Heart left ventricle (tissue), 16 donors: ENCODE results near the gene HS1BP3. TPM values are rescaled to one million over a fixed set of nuclear protein-coding genes. Genes with fewer than 3 reads are reported as not detected.

Experiments
- ATAC-seq, 4 donors: fragments of 200-7000 bp; cut with Tn5 transposase; one replicate each; pipeline ENCODE4 v1.9.1; 2020 to 2022; ENCODE audit warnings: moderate library complexity in 4 of 4, mild to moderate bottlenecking in 3 of 4, moderate number of reproducible peaks in 1 of 4
- DNase-seq, 5 donors: peaks; one replicate each; pipeline ENCODE4 v3.0.0-alpha.2; 2020
- H3K27ac ChIP-seq, 12 donors: fragments of 200-600 bp; sonication (generic) in 4 of 12; one replicate each; pipeline versions ENCODE4 v1.5.0 to v1.8.0; 2016 to 2022; ENCODE audit warnings: mild to moderate bottlenecking in 2 of 12
- H3K27me3 ChIP-seq, 9 donors: fragments of 200-600 bp; sonication (generic) in 2 of 9; one replicate each; pipeline versions ENCODE4 v1.5.1 to v1.8.0; 2016 to 2022; ENCODE audit warnings: mild to moderate bottlenecking in 3 of 9
- H3K36me3 ChIP-seq, 9 donors: fragments of 200-600 bp; sonication (generic) in 2 of 9; one replicate each; pipeline versions ENCODE4 v1.5.0 to v1.8.0; 2018 to 2022; ENCODE audit warnings: mild to moderate bottlenecking in 2 of 9
- H3K4me1 ChIP-seq, 12 donors: fragments of 200-600 bp; sonication (generic) in 4 of 12; one replicate each; pipeline versions ENCODE4 v1.5.0 to v1.8.0; 2016 to 2022; ENCODE audit warnings: mild to moderate bottlenecking in 3 of 12
- H3K4me3 ChIP-seq, 12 donors: fragments of 200-600 bp; sonication (generic) in 4 of 12; one replicate each; pipeline versions ENCODE4 v1.5.0 to v1.8.0; 2017 to 2022; ENCODE audit warnings: mild to moderate bottlenecking in 9 of 12, moderate library complexity in 4 of 12
- H3K9me3 ChIP-seq, 12 donors: fragments of 200-600 bp; sonication (generic) in 4 of 12; one replicate each; pipeline versions ENCODE4 v1.5.0 to v1.8.0; 2016 to 2022; ENCODE audit warnings: mild to moderate bottlenecking in 1 of 12
- CTCF ChIP-seq, 12 donors: fragments of 200-600 bp; sonication (generic) in 4 of 12; IDR thresholded peaks; one replicate each; pipeline versions ENCODE4 v1.5.0 to v1.8.0; 2018 to 2022; ENCODE audit warnings: antibody characterized with exemption in 12 of 12, mild to moderate bottlenecking in 5 of 12
- POLR2A ChIP-seq, 2 donors: fragments of 450-650 bp; IDR thresholded peaks; one replicate each; pipeline ENCODE4 v1.6.1; 2017; ENCODE audit warnings: antibody characterized with exemption in 2 of 2, mild to moderate bottlenecking in 2 of 2, moderate library complexity in 2 of 2
- WGBS, 4 donors: extraction: QIAGEN DNeasy Blood & Tissue Kit in 2 of 4; methylation state at CpG; one replicate each; pipeline versions ENCODE4 v1.1.5 to v1.1.7; 2013 to 2018; 5-methylcytosine and 5-hydroxymethylcytosine counted together
- intact Hi-C, 10 donors: fragments of 100-400 bp; cut with DNase I; formaldehyde crosslinking; loops; one replicate each; pipeline versions ENCODE4 v1.11.1 to v1.14.2; 2022
- polyA plus RNA-seq, 2 donors: library from polyadenylated mRNA; stranded (reverse); fragments of 200-250 nt; gene quantifications; one replicate each; pipeline ENCODE4 v1.2.3, GENCODE V29; 2013
- total RNA-seq, 9 donors: library from RNA; depleted of rRNA in 2 of 9; stranded (reverse); fragments of >200 nt in 2 of 9; fragmentation: NEBNext Ultra II Directional in 3 of 9; extraction: Animal tissue kit (Norgen Biotek cat#: 25700) in 3 of 9; gene quantifications; one replicate each; pipeline versions ENCODE4 v1.1.0 to v1.2.4, GENCODE V29; 2016 to 2023
- donor health status: ischemic (EF 13 %, LVEDD 7.1; RV severe dilation, severe dysfunction).
- donor health status: healthy with polysubstance abuse.
- donor health status: DM: no; HTN: yes; CAD: no.
- donor health status: DM: no; HTN: no; CAD: no.
- donor health status: ischemic (EF 25% LVEDD 6.9; RV normal size, moderate dysfunction).
- donor health status: ischemic (EF 25% LVEDD 5.7; RV mildly dilated, moderate dysfunction).
- donor health status: healthy.
- donor health status: DM: yes; HTN: yes; CAD: no.
- donor health status: ischemic (EF 35%, LVEDD 5.7; RV mildly dilated, moderate dysfunction).
- donor health status: nonischemic (EF 11% LVEDD 7.7; RV severe dilation, severe dysfunction).
- donor health status: DM: yes; HTN: yes; CAD: no.
- donor health status: PGD.
- donor health status: ischemic (EF 29% LVEDD 5.4; RV normal size, mild dysfunction).
- donor health status: nonischemic (EF 23%, LVEDD 6.1; RV moderate dilation, normal function).

Gene HS1BP3
- total and polyA plus RNA-seq, 11 donors: 12.7 to 23.7 (median 21.0) TPM

- TF ChIP-seq POLR2A (IDR thresholded peaks at IDR 0.05): no peak
- TF ChIP-seq CTCF (IDR thresholded peaks at IDR 0.05): no peak
Observed at GRCh38 chr2:20632446-20632990, 18.4 kb downstream of the HS1BP3 start.

GRCh38 chr2:20631617-20632307 is 19.1 kb downstream of the HS1BP3 start:
- Histone ChIP-seq H3K27ac (peak overlapping the region in 1 of 12 donors; percentile 90), H3K4me3 (no peak overlapping the region), H3K36me3 (peaks cover 0 to 23% (median 5%) of the 10 kb centered on the region in 9 donors), H3K9me3 (no peaks in the 10 kb centered on the region), H3K4me1 (peaks cover 5 to 50% (median 39%) of the 10 kb centered on the region in 12 donors), H3K27me3 (no peaks in the 10 kb centered on the region)
- WGBS, 4 donors: 88 to 94% (median 93%) methylated on average over 6 of the region's 6 CpGs
- intact Hi-C loops: loop anchor here in 4 of 10 donors (5.0 to 10.0 kb wide), 4 partner anchors 34 to 117 kb away; no protein-coding TSS in a partner anchor
- TF ChIP-seq CTCF (IDR thresholded peaks at IDR 0.05) (no peak), POLR2A (IDR thresholded peaks at IDR 0.05) (no peak)
- DNase-seq (peak in 3 of 5 donors; percentile 9 to 28 (median 20)), ATAC-seq (no peak)

More at GRCh38 chr2:20632446-20632990, 18.4 kb downstream of the HS1BP3 start:
- DNase-seq (peak in 2 of 5 donors; percentile 2 to 27), ATAC-seq (no peak)
- intact Hi-C loops: loop anchor here in 4 of 10 donors (5.0 to 10.0 kb wide), 4 partner anchors 35 to 118 kb away; no protein-coding TSS in a partner anchor
- peaks cover 0 to 27% (median 5%) of the 10 kb centered on the region in 9 donors for H3K36me3 ChIP-seq
- H3K4me3 ChIP-seq: no peak overlapping the region
- H3K27ac ChIP-seq: peak overlapping the region in 1 of 12 donors; percentile 90
- peaks cover 5 to 50% (median 38%) of the 10 kb centered on the region in 12 donors for H3K4me1 ChIP-seq
- no peaks in the 10 kb centered on the region for H3K9me3 ChIP-seq
- WGBS, 4 donors: 92 to 97% (median 94%) methylated on average over 7 of the region's 7 CpGs
- no peaks in the 10 kb centered on the region for H3K27me3 ChIP-seq

GRCh38 chr2:20630967-20631366 is 19.9 kb downstream of the HS1BP3 start:
- peak in 1 of 5 donors; percentile 18 for DNase-seq
- Histone ChIP-seq H3K4me3 (no peak overlapping the region), H3K27me3 (no peaks in the 10 kb centered on the region), H3K36me3 (peaks cover 0 to 17% (median 2%) of the 10 kb centered on the region in 9 donors), H3K9me3 (no peaks in the 10 kb centered on the region), H3K27ac (peak overlapping the region in 1 of 12 donors; percentile 90), H3K4me1 (peaks cover 5 to 50% (median 39%) of the 10 kb centered on the region in 12 donors)
- ATAC-seq: no peak
- WGBS, 4 donors: 95 to 100% (median 97%) methylated on average over 4 of the region's 4 CpGs
- TF ChIP-seq CTCF (IDR thresholded peaks at IDR 0.05) (no peak), POLR2A (IDR thresholded peaks at IDR 0.05) (no peak)
- intact Hi-C loops: loop anchor here in 4 of 10 donors (5.0 to 10.0 kb wide), 4 partner anchors 34 to 116 kb away; no protein-coding TSS in a partner anchor
